ENCODE results near the gene SPOCD1.

Gene SPOCD1

DNA sequence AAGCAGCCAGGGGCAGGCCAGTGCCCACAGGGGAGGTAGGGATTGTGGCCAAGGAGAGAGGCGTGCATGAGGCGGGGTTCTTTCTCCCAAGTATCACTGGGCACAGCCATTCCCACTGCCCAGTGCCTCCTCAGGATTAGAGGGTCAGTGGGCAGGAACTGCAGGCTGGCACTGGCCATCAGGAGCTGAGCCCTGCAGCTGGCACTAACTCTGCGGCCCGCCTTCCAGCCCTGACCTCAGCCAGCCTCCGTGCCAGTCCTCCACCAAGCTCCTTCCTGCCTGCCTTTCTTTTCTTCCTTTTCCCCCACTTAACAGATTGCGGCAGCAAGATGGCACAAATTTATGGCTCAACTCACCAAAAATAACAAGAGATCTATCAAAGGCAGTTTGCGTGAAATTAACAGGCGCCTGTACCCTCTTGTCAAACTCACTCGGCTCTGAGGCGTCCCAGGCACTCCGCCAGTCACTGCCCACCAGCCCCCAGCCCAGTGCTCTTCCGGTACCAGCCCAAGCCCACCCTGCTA is 62.8 kb downstream of the SPOCD1 start:
- DNase-seq (ENCODE audit: low read depth) = no peak
- TF ChIP-seq MYC (IDR thresholded peaks at IDR 0.05; ENCODE audit: low read depth, low read length) = no peak
- TF ChIP-seq, protein P1, sequence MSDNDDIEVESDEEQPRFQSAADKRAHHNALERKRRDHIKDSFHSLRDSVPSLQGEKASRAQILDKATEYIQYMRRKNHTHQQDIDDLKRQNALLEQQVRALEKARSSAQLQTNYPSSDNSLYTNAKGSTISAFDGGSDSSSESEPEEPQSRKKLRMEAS (IDR thresholded peaks at IDR 0.05; ENCODE audit: low read depth, low read length) = no peak
- TF ChIP-seq, protein P2, sequence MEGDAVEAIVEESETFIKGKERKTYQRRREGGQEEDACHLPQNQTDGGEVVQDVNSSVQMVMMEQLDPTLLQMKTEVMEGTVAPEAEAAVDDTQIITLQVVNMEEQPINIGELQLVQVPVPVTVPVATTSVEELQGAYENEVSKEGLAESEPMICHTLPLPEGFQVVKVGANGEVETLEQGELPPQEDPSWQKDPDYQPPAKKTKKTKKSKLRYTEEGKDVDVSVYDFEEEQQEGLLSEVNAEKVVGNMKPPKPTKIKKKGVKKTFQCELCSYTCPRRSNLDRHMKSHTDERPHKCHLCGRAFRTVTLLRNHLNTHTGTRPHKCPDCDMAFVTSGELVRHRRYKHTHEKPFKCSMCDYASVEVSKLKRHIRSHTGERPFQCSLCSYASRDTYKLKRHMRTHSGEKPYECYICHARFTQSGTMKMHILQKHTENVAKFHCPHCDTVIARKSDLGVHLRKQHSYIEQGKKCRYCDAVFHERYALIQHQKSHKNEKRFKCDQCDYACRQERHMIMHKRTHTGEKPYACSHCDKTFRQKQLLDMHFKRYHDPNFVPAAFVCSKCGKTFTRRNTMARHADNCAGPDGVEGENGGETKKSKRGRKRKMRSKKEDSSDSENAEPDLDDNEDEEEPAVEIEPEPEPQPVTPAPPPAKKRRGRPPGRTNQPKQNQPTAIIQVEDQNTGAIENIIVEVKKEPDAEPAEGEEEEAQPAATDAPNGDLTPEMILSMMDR (IDR thresholded peaks at IDR 0.05; ENCODE audit: low read depth, low read length) = no peak
- no peak for TF ChIP-seq POLR2A (IDR thresholded peaks at IDR 0.05; ENCODE audit: extremely low read depth, insufficient read length)

GRCh38 chr1:31752258-31752657 is 63.6 kb downstream of the SPOCD1 start:
- no peak for DNase-seq (ENCODE audit: low read depth)
- H3K4me3 ChIP-seq (ENCODE audit: low read depth, low read length) = no peak overlapping the region
- TF ChIP-seq, protein P1 (IDR thresholded peaks at IDR 0.05; ENCODE audit: low read depth, low read length) = no peak
- TF ChIP-seq MYC (IDR thresholded peaks at IDR 0.05; ENCODE audit: low read depth, low read length) (no peak), POLR2A (IDR thresholded peaks at IDR 0.05; ENCODE audit: extremely low read depth, insufficient read length) (no peak)
- TF ChIP-seq, protein P2 (IDR thresholded peaks at IDR 0.05; ENCODE audit: low read depth, low read length) = no peak

More for the DNA sequence above, 62.8 kb downstream of the SPOCD1 start:
- H3K4me3 ChIP-seq (ENCODE audit: low read depth, low read length) = no peak overlapping the region

- H3K4me3 ChIP-seq (ENCODE audit: low read depth, low read length) = no peak overlapping the region
- no peak for DNase-seq (ENCODE audit: low read depth)
- no peak for TF ChIP-seq POLR2A (IDR thresholded peaks at IDR 0.05; ENCODE audit: extremely low read depth, insufficient read length)
- TF ChIP-seq, protein P2 (IDR thresholded peaks at IDR 0.05; ENCODE audit: low read depth, low read length) = no peak
- no peak for TF ChIP-seq MYC (IDR thresholded peaks at IDR 0.05; ENCODE audit: low read depth, low read length)
- TF ChIP-seq, protein P1 (IDR thresholded peaks at IDR 0.05; ENCODE audit: low read depth, low read length) = no peak
Measured at GRCh38 chr1:31751822-31752241, 64.0 kb downstream of the SPOCD1 start.

GRCh38 chr1:31750858-31751510 is 64.8 kb downstream of the SPOCD1 start:
- TF ChIP-seq MYC (IDR thresholded peaks at IDR 0.05; ENCODE audit: low read depth, low read length) = no peak
- TF ChIP-seq, protein P1 (IDR thresholded peaks at IDR 0.05; ENCODE audit: low read depth, low read length) = 0 out of 2 replicates have a peak, but pooled peaks have one; percentile 4
- H3K4me3 ChIP-seq (ENCODE audit: low read depth, low read length) = no peak overlapping the region
- peak; percentile 49 for DNase-seq (ENCODE audit: low read depth)

DNA sequence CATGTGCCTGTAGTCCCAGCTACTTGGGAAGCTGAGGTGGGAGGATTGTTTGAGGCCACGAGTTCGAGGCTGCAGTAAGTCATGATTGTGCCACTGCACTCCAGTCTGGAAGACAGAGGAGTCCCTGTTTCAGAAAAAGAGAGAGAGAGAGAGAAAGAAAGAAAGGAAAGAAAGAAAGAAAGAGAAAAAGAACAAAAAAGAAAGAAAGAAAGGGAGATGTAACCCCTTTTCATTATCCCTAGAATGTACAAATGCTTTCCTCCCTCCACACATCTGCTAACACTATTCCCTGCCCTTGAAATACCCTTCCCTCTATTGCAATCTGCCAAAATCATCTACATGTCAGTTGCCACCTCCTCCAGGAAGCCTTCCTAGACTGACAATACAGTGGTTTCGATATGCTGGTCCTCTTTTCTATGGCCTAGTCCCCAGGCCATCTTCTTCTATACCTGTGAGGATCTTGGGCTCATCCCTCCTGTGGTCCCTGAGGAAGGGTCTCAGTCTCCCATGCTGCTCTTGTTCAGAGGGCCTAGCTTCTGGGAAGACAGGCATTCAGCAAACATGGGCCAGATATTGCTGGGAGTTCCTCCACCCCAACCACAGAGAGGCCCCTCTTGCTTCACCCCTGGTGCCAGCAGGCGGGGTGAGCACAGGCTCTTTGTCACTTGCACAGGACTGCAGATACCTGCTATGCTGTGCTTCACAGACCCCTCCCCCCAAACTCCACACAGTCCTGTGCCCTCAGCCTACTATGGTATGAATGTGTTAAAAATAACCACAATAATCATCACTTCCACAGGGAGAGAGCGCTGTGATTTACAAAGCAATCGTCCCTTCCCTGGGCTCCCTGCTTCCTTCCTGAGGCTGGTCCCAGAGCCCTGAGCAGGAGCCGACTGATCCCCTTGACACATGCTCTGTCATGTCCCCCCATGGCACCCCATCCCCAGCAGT is 65.8 kb downstream of the SPOCD1 start:
- no peak overlapping the region for H3K4me3 ChIP-seq (ENCODE audit: low read depth, low read length)

GRCh38 chr1:31748365-31748764 is 67.5 kb downstream of the SPOCD1 start:
- TF ChIP-seq POLR2A (IDR thresholded peaks at IDR 0.05; ENCODE audit: extremely low read depth, insufficient read length) (no peak), MYC (IDR thresholded peaks at IDR 0.05; ENCODE audit: low read depth, low read length) (no peak)
- TF ChIP-seq, protein P1 (IDR thresholded peaks at IDR 0.05; ENCODE audit: low read depth, low read length) = no peak
- no peak overlapping the region for H3K4me3 ChIP-seq (ENCODE audit: low read depth, low read length)
- DNase-seq (ENCODE audit: low read depth) = no peak

More for the DNA sequence above, 65.8 kb downstream of the SPOCD1 start:
- TF ChIP-seq MYC (IDR thresholded peaks at IDR 0.05; ENCODE audit: low read depth, low read length) = no peak
- peak; percentile 34 for DNase-seq (ENCODE audit: low read depth)

GRCh38 chr1:31747304-31747703 is 68.5 kb downstream of the SPOCD1 start:
- H3K4me3 ChIP-seq (ENCODE audit: low read depth, low read length) = no peak overlapping the region
- TF ChIP-seq, protein P2 (IDR thresholded peaks at IDR 0.05; ENCODE audit: low read depth, low read length) = no peak
- TF ChIP-seq, protein P1 (IDR thresholded peaks at IDR 0.05; ENCODE audit: low read depth, low read length) = no peak
- TF ChIP-seq MYC (IDR thresholded peaks at IDR 0.05; ENCODE audit: low read depth, low read length) = no peak
- TF ChIP-seq POLR2A (IDR thresholded peaks at IDR 0.05; ENCODE audit: extremely low read depth, insufficient read length) = no peak
- DNase-seq (ENCODE audit: low read depth) = no peak
